ENCODE data around the gene SYT6. TPM values are rescaled to one million over a fixed set of nuclear protein-coding genes. Genes with fewer than 3 reads are reported as not detected.

SYT6 gene
- total RNA-seq, 4 donors from 2014 or later = 0.14 to 0.64 TPM; not detected in 2

GRCh38 chr1:114077188-114077587 is 76.5 kb downstream of the SYT6 start:
- no peak overlapping the region for H3K4me3 ChIP-seq
- 78 to 80% methylated on average over 1 to 3 of the region's 3 CpGs for WGBS, 2 donors (ENCODE audit: low coverage in 1 of 2)
- no peak for TF ChIP-seq POLR2A (IDR thresholded peaks at IDR 0.05)
- TF ChIP-seq EP300 (IDR thresholded peaks at IDR 0.05; ENCODE audit: low read depth) = no peak
- no peak for TF ChIP-seq POLR2AphosphoS5 (IDR thresholded peaks at IDR 0.05)
- TF ChIP-seq, protein P1, sequence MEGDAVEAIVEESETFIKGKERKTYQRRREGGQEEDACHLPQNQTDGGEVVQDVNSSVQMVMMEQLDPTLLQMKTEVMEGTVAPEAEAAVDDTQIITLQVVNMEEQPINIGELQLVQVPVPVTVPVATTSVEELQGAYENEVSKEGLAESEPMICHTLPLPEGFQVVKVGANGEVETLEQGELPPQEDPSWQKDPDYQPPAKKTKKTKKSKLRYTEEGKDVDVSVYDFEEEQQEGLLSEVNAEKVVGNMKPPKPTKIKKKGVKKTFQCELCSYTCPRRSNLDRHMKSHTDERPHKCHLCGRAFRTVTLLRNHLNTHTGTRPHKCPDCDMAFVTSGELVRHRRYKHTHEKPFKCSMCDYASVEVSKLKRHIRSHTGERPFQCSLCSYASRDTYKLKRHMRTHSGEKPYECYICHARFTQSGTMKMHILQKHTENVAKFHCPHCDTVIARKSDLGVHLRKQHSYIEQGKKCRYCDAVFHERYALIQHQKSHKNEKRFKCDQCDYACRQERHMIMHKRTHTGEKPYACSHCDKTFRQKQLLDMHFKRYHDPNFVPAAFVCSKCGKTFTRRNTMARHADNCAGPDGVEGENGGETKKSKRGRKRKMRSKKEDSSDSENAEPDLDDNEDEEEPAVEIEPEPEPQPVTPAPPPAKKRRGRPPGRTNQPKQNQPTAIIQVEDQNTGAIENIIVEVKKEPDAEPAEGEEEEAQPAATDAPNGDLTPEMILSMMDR (IDR thresholded peaks at IDR 0.05) = no peak
- no peaks in the 10 kb centered on the region for H3K36me3 ChIP-seq
- H3K27me3 ChIP-seq = no peaks in the 10 kb centered on the region
- peaks cover 0 to 12% (median 0%) of the 10 kb centered on the region in 4 donors for H3K4me1 ChIP-seq
- no peak overlapping the region for H3K27ac ChIP-seq
- in situ Hi-C loops (cut with MboI; ENCODE audit: low pct_ligation_motif_present in 1 of 4, low pct_unique_long_range_greater_than_20kb in 1 of 4, low sequenced_read_pairs in 3 of 4) (no loop called here), intact Hi-C loops (cut with DNase I; ENCODE audit: low total_unique reads) (no loop called here)
- DNase-seq = no peak
- H3K9me3 ChIP-seq = peaks cover 4 to 8% of the 10 kb centered on the region in 2 donors

- H3K27me3 ChIP-seq = no peaks in the 10 kb centered on the region
- peaks cover 0 to 3% (median 0%) of the 10 kb centered on the region in 4 donors for H3K4me1 ChIP-seq
- intact Hi-C loops (cut with DNase I; ENCODE audit: low total_unique reads) (no loop called here), in situ Hi-C loops (cut with MboI; ENCODE audit: low pct_ligation_motif_present in 1 of 4, low pct_unique_long_range_greater_than_20kb in 1 of 4, low sequenced_read_pairs in 3 of 4) (no loop called here)
- H3K27ac ChIP-seq = no peak overlapping the region
- DNase-seq = no peak
- peaks cover 12 to 15% of the 10 kb centered on the region in 2 donors for H3K9me3 ChIP-seq
- H3K4me3 ChIP-seq = no peak overlapping the region
- H3K36me3 ChIP-seq = no peaks in the 10 kb centered on the region
- TF ChIP-seq EP300 (IDR thresholded peaks at IDR 0.05; ENCODE audit: low read depth) = no peak
- TF ChIP-seq POLR2AphosphoS5 (IDR thresholded peaks at IDR 0.05) = no peak
- TF ChIP-seq, protein P1 (IDR thresholded peaks at IDR 0.05) = no peak
- no peak for TF ChIP-seq POLR2A (IDR thresholded peaks at IDR 0.05)
- WGBS, 2 donors (ENCODE audit: low coverage in 1 of 2) = 69% methylated on average over 4 of the region's 4 CpGs; no CpG with 5 or more reads in 1 of the 2 donors
These were observed 77.4 kb downstream of the SYT6 start for GRCh38 chr1:114076308-114076707.

DNA sequence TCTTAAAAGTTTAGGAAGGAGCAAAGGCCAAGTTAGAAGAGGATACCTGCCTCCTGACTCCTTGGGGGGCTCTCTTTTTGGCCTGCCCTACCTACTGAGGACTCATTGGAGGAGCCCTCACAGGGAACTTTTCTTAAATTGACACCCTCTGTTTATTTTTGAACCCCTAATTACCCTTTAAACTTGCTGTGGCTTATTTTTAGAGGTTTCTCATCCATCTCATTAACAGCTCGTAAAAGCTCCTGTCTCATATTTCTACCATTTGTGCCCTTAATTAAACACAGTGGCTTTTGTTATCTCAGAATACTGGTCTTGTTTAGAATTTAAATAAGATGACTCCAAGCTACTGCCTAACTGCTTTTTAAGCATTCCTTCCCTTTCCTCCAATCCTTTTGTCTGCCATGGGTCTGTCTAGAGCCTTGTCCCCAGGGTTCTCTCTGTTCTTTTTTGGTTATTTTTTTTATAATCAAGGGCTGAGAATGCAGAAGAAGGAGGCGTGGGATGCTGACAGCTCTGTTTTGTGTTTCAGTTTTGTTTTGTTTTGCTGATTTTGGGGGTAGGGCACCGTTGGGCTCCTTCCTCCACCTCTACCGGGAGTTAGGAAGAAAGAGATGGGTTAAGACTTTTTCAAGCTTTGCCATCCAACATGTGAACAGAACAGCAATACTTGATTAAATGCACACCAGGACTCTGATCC is 78.0 kb downstream of the SYT6 start:
- WGBS, 2 donors (ENCODE audit: low coverage in 1 of 2) = 52 to 75% methylated on average over 4 of the region's 4 CpGs
- in situ Hi-C loops (cut with MboI; ENCODE audit: low pct_ligation_motif_present in 1 of 4, low pct_unique_long_range_greater_than_20kb in 1 of 4, low sequenced_read_pairs in 3 of 4) = no loop called here
- TF ChIP-seq EP300 (IDR thresholded peaks at IDR 0.05; ENCODE audit: low read depth) (no peak), POLR2A (IDR thresholded peaks at IDR 0.05) (no peak), POLR2AphosphoS5 (IDR thresholded peaks at IDR 0.05) (no peak)
- TF ChIP-seq, protein P1 (IDR thresholded peaks at IDR 0.05) = no peak
- H3K4me1 ChIP-seq = no peaks in the 10 kb centered on the region
- no peak for DNase-seq
- H3K36me3 ChIP-seq = no peaks in the 10 kb centered on the region
- H3K27me3 ChIP-seq = no peaks in the 10 kb centered on the region
- peaks cover 12 to 15% of the 10 kb centered on the region in 2 donors for H3K9me3 ChIP-seq
- intact Hi-C loops (cut with DNase I; ENCODE audit: low total_unique reads) = no loop called here
- no peak overlapping the region for H3K4me3 ChIP-seq
- H3K27ac ChIP-seq = no peak overlapping the region

- TF ChIP-seq, protein P1 (IDR thresholded peaks at IDR 0.05) = no peak
- no peak for TF ChIP-seq EP300 (IDR thresholded peaks at IDR 0.05; ENCODE audit: low read depth)
- TF ChIP-seq POLR2A (IDR thresholded peaks at IDR 0.05) = no peak
- no peak for TF ChIP-seq POLR2AphosphoS5 (IDR thresholded peaks at IDR 0.05)
- in situ Hi-C loops (cut with MboI; ENCODE audit: low pct_ligation_motif_present in 1 of 4, low pct_unique_long_range_greater_than_20kb in 1 of 4, low sequenced_read_pairs in 3 of 4) = no loop called here
- H3K9me3 ChIP-seq = peaks cover 12 to 15% of the 10 kb centered on the region in 2 donors
- no peak overlapping the region for H3K27ac ChIP-seq
- intact Hi-C loops (cut with DNase I; ENCODE audit: low total_unique reads) = no loop called here
- H3K27me3 ChIP-seq = no peaks in the 10 kb centered on the region
- H3K4me1 ChIP-seq = no peaks in the 10 kb centered on the region
- 40 to 88% methylated on average over 1 to 2 of the region's 2 CpGs for WGBS, 2 donors (ENCODE audit: low coverage in 1 of 2)
- no peak for DNase-seq
- H3K4me3 ChIP-seq = no peak overlapping the region
- H3K36me3 ChIP-seq = no peaks in the 10 kb centered on the region
These were observed 78.6 kb downstream of the SYT6 start for GRCh38 chr1:114075105-114075504.
